A673 (cell line): Measurements from ENCODE around the gene MRM1.

Experiments used
- CTCF ChIP-seq: fragments of 300-800, 200-600 bp; sonication (generic); conservative IDR thresholded peaks from 2 replicates; pipeline ENCODE4 v1.5.1; 2017; ENCODE audit warnings: low read depth, mild to moderate bottlenecking, antibody characterized with exemption, low read length, moderate library complexity, mixed read lengths
- EZH2 ChIP-seq: fragments of 200-600 bp; sonication (generic); IDR thresholded peaks from 2 replicates; pipeline ENCODE4 v1.6.1; 2017; ENCODE audit warnings: borderline replicate concordance, low read depth, mild to moderate bottlenecking, mixed read lengths, antibody characterized with exemption, low read length; ENCODE audit not compliant: poor library complexity, severe bottlenecking

- TF ChIP-seq CTCF: no peak
- TF ChIP-seq EZH2: no peak
Measured at GRCh38 chr17:36631022-36631421, 29.6 kb downstream of the MRM1 start.
